NK-92 (cell line): ENCODE data around the gene TBX15.
"Not testable (repeated sequence)": the region's sequence is repeated elsewhere in the genome, so short reads cannot be mapped to it uniquely, and the experiment has no call there.

Source experiments
- DNase-seq: peaks from one replicate; lab custom pipeline; 2025; ENCODE audit not compliant: unreplicated experiment; lab: John Stamatoyannopoulos, UW

The TBX15 gene

GRCh38 chr1:118928739-118929554 lies 59.2 kb downstream of the TBX15 start:
- no peak for DNase-seq

- no peak for DNase-seq
Observed at GRCh38 chr1:118927427-118928187, 60.5 kb downstream of the TBX15 start.

GRCh38 chr1:118926261-118926660 lies 61.9 kb downstream of the TBX15 start:
- no peak for DNase-seq

GRCh38 chr1:118925651-118926050 lies 62.5 kb downstream of the TBX15 start:
- no peak for DNase-seq

GRCh38 chr1:118923319-118923718 lies 64.8 kb downstream of the TBX15 start:
- no peak for DNase-seq

- DNase-seq: no peak
Observed at GRCh38 chr1:118921994-118922393, 66.1 kb downstream of the TBX15 start.

- no peak for DNase-seq
Observed at GRCh38 chr1:118920124-118920717, 67.9 kb downstream of the TBX15 start.

GRCh38 chr1:118918940-118919259 lies 69.2 kb downstream of the TBX15 start:
- no peak for DNase-seq

- no peak for DNase-seq
Observed at GRCh38 chr1:118918230-118918939, 69.8 kb downstream of the TBX15 start.

- not testable (repeated sequence) for DNase-seq
Observed at GRCh38 chr1:118916346-118916745, 71.8 kb downstream of the TBX15 start.

GRCh38 chr1:118914379-118915161 lies 73.6 kb downstream of the TBX15 start:
- DNase-seq: no peak

- DNase-seq: no peak
Observed at GRCh38 chr1:118913818-118914217, 74.3 kb downstream of the TBX15 start.

GRCh38 chr1:118912574-118912973 lies 75.6 kb downstream of the TBX15 start:
- DNase-seq: no peak

- no peak for DNase-seq
Observed at GRCh38 chr1:118911571-118911970, 76.6 kb downstream of the TBX15 start.

- DNase-seq: no peak
Observed at GRCh38 chr1:118907466-118907865, 80.7 kb downstream of the TBX15 start.

- no peak for DNase-seq
Observed at GRCh38 chr1:118905671-118906070, 82.5 kb downstream of the TBX15 start.

- DNase-seq: no peak
Observed at GRCh38 chr1:118905196-118905595, 82.9 kb downstream of the TBX15 start.

- DNase-seq: no peak
Observed at GRCh38 chr1:118902711-118903191, 85.4 kb downstream of the TBX15 start.

- no peak for DNase-seq
Observed at GRCh38 chr1:118902299-118902698, 85.8 kb downstream of the TBX15 start.

- DNase-seq: no peak
Observed at GRCh38 chr1:118900643-118901440, 87.3 kb downstream of the TBX15 start.
